HG03060 (cell line): ENCODE measurements around the gene TPT1.

ENCODE experiments used
- ATAC-seq: cut with Tn5 transposase; IDR thresholded peaks from one replicate; pipeline ENCODE4 v1.9.1; 2021; ENCODE audit warnings: low read depth, moderate number of reproducible peaks; ENCODE audit not compliant: unreplicated experiment

The TPT1 gene

DNA sequence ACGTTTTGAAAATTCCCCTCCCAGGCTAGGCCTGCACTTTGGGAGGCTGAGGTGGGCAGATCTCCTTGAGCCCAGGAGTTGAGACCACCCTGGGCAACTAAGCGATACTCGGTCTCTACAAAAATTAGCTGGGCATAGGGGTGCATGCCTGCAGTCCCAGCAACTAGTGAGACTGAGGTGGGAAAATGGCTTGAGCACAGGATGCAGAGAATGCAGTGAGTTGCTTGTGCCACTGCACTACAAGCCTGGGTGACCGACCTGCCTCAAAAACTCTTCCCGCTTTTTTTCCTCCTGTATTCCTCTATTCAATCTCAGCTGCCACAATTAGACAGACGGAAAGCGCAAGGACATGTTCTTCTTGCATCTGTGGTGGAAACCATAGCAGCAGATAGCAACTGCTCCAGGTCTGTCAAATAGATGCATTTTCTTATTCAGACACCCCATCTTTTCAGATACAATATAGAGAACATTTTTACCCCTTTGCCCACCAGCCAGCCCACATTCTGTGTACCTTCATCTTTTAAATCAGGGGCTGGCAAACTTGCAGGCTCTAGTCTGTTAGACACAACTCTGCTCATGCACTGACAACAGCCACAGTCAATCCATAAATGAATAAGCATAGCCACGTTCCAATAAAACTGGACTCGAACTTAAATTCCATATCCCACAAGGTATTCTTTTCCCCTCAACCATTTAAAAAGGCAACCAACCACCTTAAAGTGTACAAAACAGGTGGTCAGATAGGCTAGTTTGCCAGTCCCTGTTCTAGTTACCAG is 4.8 kb downstream of the TPT1 start:
- ATAC-seq, result no peak

DNA sequence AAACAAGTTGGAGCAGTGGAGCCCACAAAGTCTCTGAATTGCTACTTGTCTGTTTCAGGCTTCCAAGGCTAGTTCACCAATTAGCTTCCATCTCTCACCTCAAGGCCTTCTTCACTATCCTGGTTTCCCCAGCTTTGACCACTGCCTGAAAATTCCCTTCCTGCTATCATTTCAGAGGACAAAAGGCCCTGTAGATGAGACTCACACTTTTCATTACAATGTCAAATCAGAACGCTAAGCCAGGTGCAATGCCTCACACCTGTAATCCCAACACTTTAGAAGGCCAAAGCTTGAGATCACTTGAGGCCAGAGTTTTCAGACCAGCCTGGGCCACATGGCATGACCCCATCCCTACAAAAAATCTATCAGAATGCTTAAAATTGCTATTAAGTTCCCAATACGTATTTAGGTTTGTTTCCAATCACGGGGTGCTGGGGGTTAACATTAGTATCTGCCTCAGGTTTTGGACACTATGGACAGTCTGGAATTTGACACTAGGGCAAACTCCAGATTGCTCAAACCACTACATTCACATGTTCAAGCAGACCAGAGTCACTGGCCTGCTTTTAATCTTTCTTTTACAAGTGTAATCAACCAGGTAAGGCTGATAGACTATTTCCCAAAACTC is 5.5 kb downstream of the TPT1 start:
- no peak for ATAC-seq

DNA sequence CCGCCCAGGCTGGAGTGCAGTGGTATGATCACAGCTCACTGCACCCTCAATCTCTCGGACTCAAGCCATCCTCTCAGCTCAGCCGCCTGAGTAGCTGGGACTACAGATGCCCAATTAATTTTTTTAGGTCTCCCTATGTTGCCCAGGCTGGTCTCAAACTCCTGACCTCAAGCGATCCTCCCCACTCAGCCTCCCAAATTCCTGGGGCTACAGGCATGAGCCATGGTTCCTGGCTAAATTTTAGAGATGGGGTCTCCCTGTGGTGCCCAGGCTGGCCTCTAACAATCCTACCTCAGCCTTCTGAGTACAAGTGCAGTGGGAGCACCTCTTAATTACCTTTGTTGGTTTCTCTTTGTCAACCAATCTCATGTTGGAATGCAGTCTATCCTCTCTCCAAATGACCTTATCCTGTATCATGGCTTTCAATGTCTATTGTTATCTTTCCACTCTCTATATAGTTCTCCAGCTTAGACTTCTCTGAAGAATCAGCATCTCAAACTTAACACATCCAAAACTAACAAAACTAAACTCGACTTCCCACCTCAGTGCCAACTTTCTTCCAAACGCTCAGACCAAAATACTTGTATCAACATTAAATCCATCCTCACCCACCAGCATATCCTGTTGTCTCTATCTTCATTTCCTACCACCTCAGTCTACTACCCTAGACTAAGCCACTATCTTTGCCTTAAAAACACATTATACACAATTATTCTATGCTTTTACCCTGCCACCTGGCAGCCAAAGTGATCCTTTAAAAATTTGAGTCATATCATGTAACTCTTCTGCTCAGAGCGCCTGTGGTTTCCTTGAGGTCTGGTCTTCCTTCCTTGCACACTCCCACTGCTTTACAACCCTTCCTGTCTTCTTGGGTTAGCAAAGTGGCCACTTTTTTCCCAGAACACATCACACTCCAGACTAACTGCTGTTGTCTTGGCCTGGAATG is 6.7 kb downstream of the TPT1 start:
- ATAC-seq, result no peak

DNA sequence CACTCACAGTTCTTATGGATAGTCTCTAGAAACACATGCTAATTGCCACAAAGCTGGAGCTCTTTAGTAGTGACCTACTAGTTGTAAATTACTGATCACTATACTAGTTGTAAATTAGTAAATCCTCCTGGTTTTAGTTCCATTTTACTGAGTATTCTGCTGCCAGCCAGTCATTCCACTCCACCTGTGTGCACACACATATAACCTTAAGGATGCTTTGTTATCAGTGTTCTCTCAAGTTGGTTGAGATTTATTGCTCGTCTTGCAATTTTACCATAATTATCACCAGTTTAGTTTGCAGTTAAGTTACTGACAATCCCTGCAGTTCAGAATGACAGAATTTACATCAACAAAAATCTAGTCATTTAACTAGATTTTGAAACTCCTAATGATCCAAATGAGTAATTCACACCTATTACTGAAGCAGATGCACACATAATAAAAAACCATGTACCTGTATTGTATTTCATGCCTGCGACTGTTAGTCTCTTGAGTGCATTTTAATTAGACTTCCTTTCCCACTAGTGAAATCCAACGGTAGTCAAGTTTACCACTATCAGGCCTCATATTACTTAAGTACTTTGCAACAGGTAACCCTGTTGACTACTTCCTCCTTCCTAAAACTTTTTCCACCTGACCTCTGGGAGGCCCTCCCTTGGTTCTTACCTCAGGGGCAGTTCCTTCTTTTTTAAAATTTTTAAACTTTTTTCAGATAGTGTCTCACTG is 7.6 kb downstream of the TPT1 start:
- ATAC-seq, result no peak

DNA sequence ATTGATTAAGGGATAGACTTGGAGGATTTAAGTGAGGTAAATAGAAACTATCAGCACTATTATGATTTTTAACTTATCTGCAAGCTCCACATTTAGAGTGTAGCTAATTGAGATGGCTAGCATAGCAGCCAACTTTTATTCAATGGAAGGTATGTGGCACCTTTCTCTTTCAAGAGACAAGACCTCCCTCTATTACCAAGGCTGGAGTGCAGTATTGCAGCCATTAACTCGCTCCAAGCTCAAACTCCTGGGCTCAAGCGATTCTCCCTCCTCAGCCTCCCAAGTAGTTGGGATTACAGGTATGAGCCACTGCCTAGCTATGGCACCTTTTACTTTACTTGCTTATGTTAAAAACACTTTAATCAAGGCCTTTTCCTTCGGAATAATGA is 8.2 kb downstream of the TPT1 start:
- ATAC-seq, result no peak

DNA sequence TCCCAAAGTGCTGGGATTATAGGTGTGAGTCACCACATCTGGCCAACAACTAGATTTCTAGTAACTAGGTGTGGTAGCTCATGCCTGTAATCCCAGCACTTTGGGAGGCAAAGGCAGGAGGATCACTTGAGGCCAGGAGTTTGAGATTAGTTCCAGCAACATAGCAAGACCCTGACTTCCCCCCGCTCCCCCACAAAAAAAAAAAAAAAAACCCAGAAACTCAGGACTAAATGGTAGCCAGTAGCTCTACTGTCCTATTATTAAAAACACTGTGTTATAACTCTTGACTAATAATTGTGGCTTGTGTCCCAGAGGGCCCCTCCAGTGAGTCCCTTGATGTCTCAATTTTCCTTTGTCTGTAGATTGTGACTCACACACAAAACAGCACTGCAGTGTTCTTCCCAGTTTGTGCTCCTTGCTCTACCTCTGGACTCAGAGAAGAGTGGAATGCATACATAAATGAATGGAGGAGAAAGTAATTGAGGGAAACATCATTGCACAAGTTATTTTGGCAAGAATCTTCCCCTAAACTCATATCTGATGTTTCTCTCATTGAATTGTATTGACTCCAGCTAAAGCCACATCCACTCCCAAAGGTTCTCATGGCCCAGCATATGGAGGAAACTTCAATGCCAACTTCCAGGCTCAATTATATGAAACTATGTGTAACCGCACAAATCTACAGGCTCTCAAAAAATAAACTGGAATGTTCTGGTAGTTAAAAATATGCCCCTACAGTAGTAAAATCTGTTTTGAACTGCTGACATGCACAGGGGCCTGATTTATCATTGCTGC is 8.8 kb downstream of the TPT1 start:
- ATAC-seq, result no peak

DNA sequence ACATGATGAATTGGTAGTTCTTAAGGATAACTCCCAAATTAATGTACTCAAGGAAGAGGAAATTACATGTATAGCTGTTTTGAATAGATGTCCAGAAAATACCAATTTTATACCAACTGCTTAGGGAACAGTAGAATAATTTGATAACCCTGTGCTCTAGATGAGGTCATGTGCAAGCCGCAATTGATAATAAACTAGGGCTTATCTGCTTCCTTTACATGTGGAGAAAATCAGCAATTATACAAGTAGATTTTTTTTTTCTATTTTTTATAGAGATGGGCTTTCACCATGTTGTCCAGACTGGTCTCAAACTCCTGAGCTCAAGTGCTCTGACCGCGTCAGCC is 9.3 kb downstream of the TPT1 start:
- ATAC-seq, result no peak

DNA sequence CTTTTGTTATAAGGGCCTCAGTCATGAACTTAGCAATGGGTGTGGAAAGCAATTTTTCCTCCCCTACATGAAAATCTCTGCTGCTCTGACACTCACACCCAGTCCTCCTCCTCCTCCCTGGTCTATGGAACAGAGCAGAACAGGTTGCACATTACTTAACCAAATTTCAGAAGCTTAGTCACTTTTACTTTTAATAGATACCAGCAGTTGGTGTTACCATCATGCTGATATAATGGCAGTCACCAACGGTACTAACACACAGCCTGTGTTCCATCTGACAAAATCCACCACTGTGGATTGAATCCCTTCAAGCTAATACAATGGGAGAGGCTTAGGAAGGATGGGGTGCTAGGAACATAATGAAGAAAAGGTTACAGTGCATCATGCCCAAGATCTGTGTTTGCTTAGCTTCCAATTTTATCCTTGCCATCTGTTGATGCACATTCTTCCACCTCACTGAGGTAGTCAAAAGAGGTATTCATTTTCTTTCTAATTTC is 9.8 kb downstream of the TPT1 start:
- ATAC-seq, result no peak

DNA sequence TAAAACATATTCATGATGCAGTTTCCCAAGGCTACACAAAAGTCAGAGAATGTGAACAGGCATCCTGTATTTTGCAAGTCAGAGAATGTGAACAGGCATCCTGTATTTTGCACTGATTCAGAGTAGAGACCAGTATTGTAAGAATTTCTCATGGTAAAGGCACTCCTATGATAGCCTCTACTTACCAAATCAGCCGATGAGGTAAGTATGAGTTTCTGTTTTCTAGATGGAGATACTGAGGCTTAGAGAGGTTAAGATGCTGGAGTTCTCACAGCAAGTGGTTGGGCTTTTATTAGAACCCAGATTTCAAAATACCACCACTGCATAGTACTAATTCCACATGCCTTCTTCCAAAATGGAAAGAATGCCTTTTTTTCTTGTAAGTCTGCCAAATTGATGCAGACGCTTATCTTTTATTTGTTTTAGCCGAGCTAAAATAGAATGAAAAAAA is 12.3 kb downstream of the TPT1 start:
- ATAC-seq, result no peak

DNA sequence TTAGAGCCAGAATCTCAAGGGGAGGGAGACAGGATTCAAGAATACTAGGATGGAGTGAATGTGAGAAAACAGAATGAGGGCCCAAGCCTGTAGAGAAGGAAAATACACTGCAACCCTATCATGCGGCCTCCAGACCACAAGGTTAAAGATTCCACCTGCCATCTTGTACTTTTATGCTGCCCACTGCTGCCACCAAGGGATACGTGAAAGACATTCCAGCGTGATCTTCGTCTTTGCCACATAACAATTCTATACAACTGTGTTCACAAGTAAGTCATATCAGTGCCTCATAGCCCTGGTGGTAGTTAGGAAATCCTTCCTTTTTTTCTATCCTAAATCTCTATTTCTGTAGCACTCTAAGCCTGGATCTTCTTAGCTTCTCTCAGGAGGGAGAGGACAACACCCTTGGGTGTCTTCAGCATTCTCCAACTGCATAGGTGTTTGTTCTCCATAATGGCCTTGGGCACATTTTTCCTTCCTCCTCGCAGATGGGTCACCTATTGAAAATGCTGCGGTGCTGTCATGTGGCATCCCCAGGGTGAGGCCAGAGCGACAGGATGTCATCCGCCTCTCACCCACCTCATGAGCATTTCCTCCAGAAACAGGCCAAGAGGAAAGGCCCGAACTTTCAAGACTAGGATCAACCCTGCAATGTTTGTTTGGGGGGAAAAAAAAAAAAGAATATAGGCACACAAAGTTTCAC is 13.6 kb downstream of the TPT1 start:
- ATAC-seq, result no peak

DNA sequence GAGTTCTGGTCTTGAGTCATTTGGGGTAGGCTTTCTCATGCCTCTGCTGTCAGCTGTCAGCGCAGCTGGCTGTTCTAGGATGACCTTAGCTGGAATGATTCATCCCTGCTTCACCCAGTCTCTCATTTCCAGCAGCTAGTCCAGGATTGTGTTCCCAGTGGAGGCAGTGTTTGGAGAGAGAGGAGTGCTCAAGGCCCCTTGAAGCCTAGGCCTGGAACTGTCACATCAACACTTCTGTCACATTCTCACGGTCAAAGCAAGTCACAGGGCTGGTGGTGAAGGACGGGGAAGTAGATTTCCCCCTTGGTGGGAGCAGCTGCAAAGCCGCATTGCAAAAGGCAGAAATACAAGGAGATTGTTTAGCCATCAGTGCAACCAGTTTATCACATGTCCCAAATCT is 15.2 kb downstream of the TPT1 start:
- ATAC-seq, result no peak

DNA sequence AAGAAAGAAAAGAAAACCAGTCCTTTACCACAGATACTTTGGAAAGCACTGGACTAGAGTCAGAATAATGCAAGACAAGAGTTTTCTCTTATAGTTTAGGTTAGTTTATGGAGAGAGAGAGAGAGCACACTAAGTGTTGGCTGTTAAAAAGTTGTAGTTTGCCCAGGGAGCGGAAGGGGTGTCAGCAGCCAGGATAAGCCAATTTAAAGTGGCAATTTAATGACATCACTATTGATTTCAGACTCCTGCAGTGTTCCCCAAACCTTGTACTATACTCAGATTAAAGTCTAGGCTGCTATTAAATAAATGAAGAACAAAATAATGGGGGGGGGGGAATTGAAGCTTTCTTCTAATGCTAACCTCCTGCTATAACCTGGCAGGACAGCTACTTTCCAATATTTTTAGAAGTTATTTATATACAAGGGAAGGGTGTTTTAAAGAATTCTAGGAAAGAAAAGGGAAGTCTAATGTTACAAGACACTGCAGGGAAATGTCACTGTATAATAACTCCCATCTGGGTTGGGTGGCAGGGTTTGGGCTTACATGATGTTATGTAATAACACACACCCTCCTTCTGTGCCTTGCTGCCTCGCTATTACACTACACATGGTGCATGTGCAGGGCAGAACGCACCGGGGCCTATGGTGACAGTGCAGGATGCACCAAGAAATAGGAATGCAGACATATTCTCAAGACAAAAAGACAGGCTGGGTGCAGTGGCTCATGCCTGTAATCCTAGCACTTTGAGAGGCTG is 19.9 kb downstream of the TPT1 start:
- no peak for ATAC-seq

DNA sequence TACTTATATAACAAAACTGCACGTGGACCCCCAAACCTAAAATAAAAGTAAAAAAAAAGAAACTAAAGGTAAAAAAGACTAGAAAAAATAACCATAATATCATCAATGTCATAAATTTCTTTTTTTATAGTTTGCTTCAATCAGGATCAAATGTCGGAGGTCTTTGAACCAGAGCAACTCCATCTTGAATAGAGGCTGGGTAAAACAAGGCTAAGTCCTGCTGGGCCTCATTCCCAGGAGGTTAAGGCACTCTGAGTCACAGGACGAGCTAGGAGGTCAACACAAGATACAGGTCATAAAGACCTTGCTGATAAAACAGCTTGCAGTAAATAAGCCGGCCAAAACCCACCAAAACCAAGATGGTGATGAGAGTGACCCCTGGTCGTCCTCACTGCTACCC is 24.0 kb downstream of the TPT1 start:
- no peak for ATAC-seq

DNA sequence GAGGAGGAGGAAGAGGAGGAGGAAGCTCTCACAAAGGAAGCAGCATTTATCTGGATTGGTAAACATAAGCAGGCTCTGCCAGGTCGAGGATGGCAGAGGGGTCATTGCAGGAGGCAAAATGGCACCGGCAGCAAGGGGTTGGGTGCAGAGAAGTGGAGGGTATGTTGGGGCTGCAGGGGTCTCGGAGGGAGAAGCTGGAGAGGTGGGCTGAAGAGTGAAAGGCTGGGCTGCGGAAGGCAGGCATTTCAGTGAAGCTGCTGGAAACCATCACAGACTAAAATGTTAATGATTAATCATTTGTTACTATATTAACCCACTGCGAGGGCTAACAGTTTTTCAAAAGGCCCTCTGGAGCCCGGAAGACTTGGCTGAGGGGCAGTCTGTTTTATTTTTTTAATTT is 24.6 kb downstream of the TPT1 start:
- no peak for ATAC-seq

DNA sequence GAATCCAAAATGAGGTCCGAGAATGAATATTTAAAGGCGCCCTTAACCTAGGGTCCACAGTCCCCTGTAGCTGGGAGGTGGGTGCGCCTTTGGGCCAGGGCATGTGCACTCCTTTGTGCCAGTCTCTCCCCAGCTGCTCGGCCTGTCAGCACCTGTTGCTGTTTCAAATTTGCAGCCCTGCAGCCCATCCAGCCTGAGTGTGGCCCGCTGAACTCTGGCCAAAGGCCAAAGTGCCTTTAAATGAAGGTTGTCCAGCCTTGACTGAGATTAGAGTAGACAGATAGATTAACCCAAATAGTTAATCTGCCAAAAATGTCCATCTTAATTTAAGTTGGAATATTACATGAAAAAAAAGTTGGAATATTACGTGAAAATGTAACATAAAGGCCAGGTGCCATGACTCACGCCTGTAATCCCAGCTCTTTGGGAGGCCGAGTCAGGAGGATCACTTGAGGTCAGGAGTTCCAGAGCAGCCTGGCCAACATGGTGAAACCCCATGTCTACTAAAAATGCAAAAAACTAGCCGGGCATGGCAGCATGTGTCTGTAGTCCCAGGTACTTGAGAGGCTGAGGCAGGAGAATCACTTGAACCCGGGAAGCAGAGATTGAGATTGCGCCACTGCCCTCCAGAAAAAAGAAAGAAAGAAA is 25.3 kb downstream of the TPT1 start:
- ATAC-seq, result no peak

DNA sequence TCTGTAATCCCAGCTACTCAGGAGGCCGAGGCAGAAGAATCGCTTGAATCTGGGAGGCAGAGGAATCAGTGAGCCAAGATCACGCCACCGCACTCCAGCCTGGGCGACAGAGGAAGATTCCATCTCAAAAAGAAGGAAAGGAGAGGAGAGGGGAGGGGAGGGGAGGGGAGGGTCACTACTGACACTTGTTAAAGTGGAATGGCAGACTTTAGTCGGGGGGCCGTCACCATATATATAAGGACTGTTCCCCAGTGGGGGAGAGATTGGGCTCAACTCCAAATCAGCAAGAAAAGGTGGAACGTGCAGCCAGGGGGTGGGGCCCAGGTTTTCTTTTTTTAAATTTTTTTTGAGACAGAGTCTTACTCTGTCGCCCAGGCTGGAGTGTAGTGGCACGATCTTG is 26.2 kb downstream of the TPT1 start:
- no peak for ATAC-seq

DNA sequence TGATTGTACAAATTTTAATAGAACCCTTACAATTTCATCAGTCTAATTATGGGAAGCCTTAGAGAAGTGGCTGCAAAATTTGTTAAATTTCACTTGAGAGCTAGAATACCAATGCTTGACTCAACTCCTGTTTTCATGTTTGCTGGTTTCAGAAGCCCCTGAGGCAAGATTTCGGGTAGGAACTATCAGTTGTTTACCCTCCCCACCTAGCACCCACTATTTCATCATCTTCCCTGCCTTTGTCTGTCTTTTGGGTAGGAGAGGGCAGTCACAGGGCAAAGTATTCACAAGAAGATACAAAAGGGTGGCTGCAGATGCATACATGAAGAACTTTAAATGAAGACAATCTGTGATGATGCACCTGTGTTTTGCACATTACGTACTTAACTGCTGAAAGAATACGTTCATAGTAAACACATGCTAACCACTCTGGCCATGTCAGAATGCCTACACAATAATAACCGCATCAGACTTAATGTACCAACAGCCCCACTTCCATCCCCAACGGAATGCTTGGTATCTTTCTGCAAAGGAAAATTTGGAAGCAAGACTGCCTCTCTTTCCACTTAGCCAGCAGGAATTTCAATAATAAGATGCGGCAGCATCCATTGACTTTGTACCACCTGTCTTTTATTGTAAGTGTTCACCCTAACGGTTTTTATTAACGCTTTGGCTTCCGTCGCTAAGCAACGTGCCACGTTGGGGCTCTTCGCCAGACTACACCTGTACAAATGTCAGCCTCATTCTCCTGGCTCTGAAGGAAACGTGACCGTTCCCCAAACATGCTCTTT is 30.4 kb downstream of the TPT1 start:
- no peak for ATAC-seq
